Ishikawa (cell line): Measurements from ENCODE around the gene OLFML2A.

Experiments used
- CEBPB ChIP-seq: IDR thresholded peaks from 2 replicates; pipeline ENCODE4 v1.6.1; 2012
- CREB1 ChIP-seq: IDR thresholded peaks from 2 replicates; pipeline ENCODE4 v1.6.1; 2012; ENCODE audit warnings: low read depth
- EGR1 ChIP-seq: IDR thresholded peaks from 2 replicates; pipeline ENCODE4 v1.6.1; 2012
- EP300 ChIP-seq: IDR thresholded peaks from 2 replicates; pipeline ENCODE4 v1.6.1; 2012; ENCODE audit warnings: borderline replicate concordance
- MAX ChIP-seq: IDR thresholded peaks from 2 replicates; pipeline ENCODE4 v1.6.1; 2012
- RAD21 ChIP-seq: IDR thresholded peaks from 2 replicates; pipeline ENCODE4 v1.6.1; 2012; ENCODE audit warnings: low read depth
- REST ChIP-seq: IDR thresholded peaks from 2 replicates; pipeline ENCODE4 v1.6.1; 2012; ENCODE audit warnings: low read depth, mild to moderate bottlenecking
- TAF1 ChIP-seq: IDR thresholded peaks from 2 replicates; pipeline ENCODE4 v1.6.1; 2012; ENCODE audit warnings: low read depth, mild to moderate bottlenecking
- TCF12 ChIP-seq: IDR thresholded peaks from 2 replicates; pipeline ENCODE4 v1.6.1; 2012; ENCODE audit warnings: low read depth
- TEAD4 ChIP-seq: IDR thresholded peaks from 2 replicates; pipeline ENCODE4 v1.6.1; 2012
- YY1 ChIP-seq: IDR thresholded peaks from 2 replicates; pipeline ENCODE4 v1.6.1; 2012; ENCODE audit warnings: low read depth
- ZBTB7A ChIP-seq: IDR thresholded peaks from 2 replicates; pipeline ENCODE4 v1.6.1; 2012; ENCODE audit warnings: low read depth

GRCh38 chr9:124743686-124744348 lies 33.1 kb upstream of the OLFML2A start:
- TF ChIP-seq EP300 (no peak), REST (no peak), ZBTB7A (no peak), CEBPB (no peak), CREB1 (no peak), EGR1 (no peak), TAF1 (no peak), TCF12 (0 out of 2 replicates have a peak, but pooled peaks have one; percentile 33), MAX (no peak), YY1 (no peak), TEAD4 (peak; percentile 64), RAD21 (no peak)
